Activated T-cell treated with anti-CD3 and anti-CD28 coated beads for 1 hour (primary cell): ENCODE results near the gene SIK2.
A peak's percentile ranks its signal among the peaks of the same experiment; 100 is the strongest.

Experiments
- DNase-seq: peaks from one replicate; pipeline ENCODE4 v3.0.0-alpha.2; 2020; ENCODE audit warnings: low read depth

Gene SIK2

GRCh38 chr11:111601979-111602864 is at the start of gene SIK2:
Gene SIK2 (plus strand): TSS chr11:111602449. CDS start chr11:111602564, 115 bp downstream.
- DNase-seq: peak; percentile 76

- no peak for DNase-seq
Observed at GRCh38 chr11:111554532-111554931, 47.7 kb upstream of the SIK2 start.

- no peak for DNase-seq
Observed at GRCh38 chr11:111555255-111555654, 47.0 kb upstream of the SIK2 start.

GRCh38 chr11:111557425-111558111 is 44.7 kb upstream of the SIK2 start:
- DNase-seq: no peak

- no peak for DNase-seq
Observed at GRCh38 chr11:111559800-111560464, 42.3 kb upstream of the SIK2 start.

- DNase-seq: no peak
Observed at GRCh38 chr11:111560800-111561199, 41.4 kb upstream of the SIK2 start.

- no peak for DNase-seq
Observed at GRCh38 chr11:111561306-111561705, 40.9 kb upstream of the SIK2 start.

- no peak for DNase-seq
Observed at GRCh38 chr11:111561791-111562325, 40.4 kb upstream of the SIK2 start.

- DNase-seq: no peak
Observed at GRCh38 chr11:111562692-111563389, 39.4 kb upstream of the SIK2 start.

GRCh38 chr11:111565114-111565720 is 37.0 kb upstream of the SIK2 start:
- DNase-seq: peak; percentile 41

- no peak for DNase-seq
Observed at GRCh38 chr11:111566324-111566723, 35.9 kb upstream of the SIK2 start.

- DNase-seq: no peak
Observed at GRCh38 chr11:111569476-111569875, 32.8 kb upstream of the SIK2 start.

GRCh38 chr11:111570796-111571195 is 31.5 kb upstream of the SIK2 start:
- no peak for DNase-seq

- DNase-seq: no peak
Observed at GRCh38 chr11:111571829-111572501, 30.3 kb upstream of the SIK2 start.

- no peak for DNase-seq
Observed at GRCh38 chr11:111572581-111572980, 29.7 kb upstream of the SIK2 start.

- no peak for DNase-seq
Observed at GRCh38 chr11:111573821-111574249, 28.4 kb upstream of the SIK2 start.

- DNase-seq: no peak
Observed at GRCh38 chr11:111574373-111575225, 27.6 kb upstream of the SIK2 start.

GRCh38 chr11:111575740-111576139 is 26.5 kb upstream of the SIK2 start:
- no peak for DNase-seq

GRCh38 chr11:111577821-111578220 is 24.4 kb upstream of the SIK2 start:
- DNase-seq: no peak

- DNase-seq: no peak
Observed at GRCh38 chr11:111581341-111581740, 20.9 kb upstream of the SIK2 start.
